ENCODE results near the gene IL17C. TPM values are rescaled to one million over a fixed set of nuclear protein-coding genes. Genes with fewer than 3 reads are reported as not detected.

The IL17C gene
- total RNA-seq, 2 donors from 2014 or later: 0.97 TPM; not detected in 1

- WGBS: 48% methylated on average over 13 of the region's 13 CpGs
- Histone ChIP-seq H3K4me1 (replicated peaks) (no peaks in the 10 kb centered on the region), H3K27ac (no peak overlapping the region), H3K36me3 (no peaks in the 10 kb centered on the region), H3K27me3 (replicated peaks; ENCODE audit: insufficient read depth) (peaks cover 17% of the 10 kb centered on the region), H3K9me3 (no peaks in the 10 kb centered on the region), H3K4me3 (no peak overlapping the region)
- intact Hi-C loops (cut with DNase I): no loop called here
- TF ChIP-seq POLR2AphosphoS5 (IDR thresholded peaks at IDR 0.05) (no peak), POLR2A (IDR thresholded peaks at IDR 0.05) (no peak), CTCF (IDR thresholded peaks at IDR 0.05) (no peak)
- DNase-seq (ENCODE audit: low spot score): no peak
These were observed 1.7 kb downstream of the IL17C start for GRCh38 chr16:88640039-88640495.

- no peak overlapping the region for H3K4me3 ChIP-seq
- WGBS: 61% methylated on average over 15 of the region's 17 CpGs
- TF ChIP-seq POLR2AphosphoS5 (IDR thresholded peaks at IDR 0.05) (no peak), POLR2A (IDR thresholded peaks at IDR 0.05) (no peak), CTCF (IDR thresholded peaks at IDR 0.05) (no peak)
- H3K27me3 ChIP-seq (replicated peaks; ENCODE audit: insufficient read depth): peaks cover 17% of the 10 kb centered on the region
- H3K36me3 ChIP-seq: no peaks in the 10 kb centered on the region
- no peak for DNase-seq (ENCODE audit: low spot score)
- no peaks in the 10 kb centered on the region for H3K4me1 ChIP-seq (replicated peaks)
- H3K27ac ChIP-seq: no peak overlapping the region
- no peaks in the 10 kb centered on the region for H3K9me3 ChIP-seq
- intact Hi-C loops (cut with DNase I): no loop called here
These were observed 2.3 kb downstream of the IL17C start for GRCh38 chr16:88640498-88641247.

GRCh38 chr16:88642881-88643643 lies 4.7 kb downstream of the IL17C start:
- TF ChIP-seq POLR2AphosphoS5 (IDR thresholded peaks at IDR 0.05): no peak
- TF ChIP-seq CTCF (IDR thresholded peaks at IDR 0.05): no peak
- no peak for TF ChIP-seq POLR2A (IDR thresholded peaks at IDR 0.05)
- WGBS: 77% methylated on average over 52 of the region's 58 CpGs
- intact Hi-C loops (cut with DNase I): no loop called here

GRCh38 chr16:88643644-88643932 lies 5.2 kb downstream of the IL17C start:
- WGBS: 96% methylated on average over 7 of the region's 9 CpGs
- Histone ChIP-seq H3K36me3 (no peaks in the 10 kb centered on the region), H3K27ac (no peak overlapping the region), H3K4me1 (replicated peaks) (no peaks in the 10 kb centered on the region), H3K9me3 (no peaks in the 10 kb centered on the region), H3K27me3 (replicated peaks; ENCODE audit: insufficient read depth) (peaks cover 16% of the 10 kb centered on the region), H3K4me3 (no peak overlapping the region)
- TF ChIP-seq POLR2A (IDR thresholded peaks at IDR 0.05) (no peak), POLR2AphosphoS5 (IDR thresholded peaks at IDR 0.05) (no peak), CTCF (IDR thresholded peaks at IDR 0.05) (no peak)
- no peak for DNase-seq (ENCODE audit: low spot score)
- intact Hi-C loops (cut with DNase I): no loop called here

More at GRCh38 chr16:88642881-88643643, 4.7 kb downstream of the IL17C start:
- Histone ChIP-seq H3K9me3 (no peaks in the 10 kb centered on the region), H3K36me3 (no peaks in the 10 kb centered on the region), H3K27ac (no peak overlapping the region), H3K4me3 (no peak overlapping the region), H3K27me3 (replicated peaks; ENCODE audit: insufficient read depth) (peaks cover 17% of the 10 kb centered on the region), H3K4me1 (replicated peaks) (no peaks in the 10 kb centered on the region)
- DNase-seq (ENCODE audit: low spot score): no peak

All from prostate gland (tissue), 2 donors.